Type B pancreatic cell (in vitro differentiated cells): ENCODE data around the gene RBAK. TPM values are rescaled to one million over a fixed set of nuclear protein-coding genes. Genes with fewer than 3 reads are reported as not detected.
"Not testable (repeated sequence)": the region's sequence is repeated elsewhere in the genome, so short reads cannot be mapped to it uniquely, and the experiment has no call there.

Experiments
- DNase-seq: peaks from one replicate; pipeline ENCODE4 v3.0.0; 2021; ENCODE audit warnings: mixed read lengths; ENCODE audit not compliant: unreplicated experiment; ENCODE audit errors: extremely low spot score
- H3K27ac Mint-ChIP-seq: 2 replicates; pipeline ENCODE4 v1.8.0; 2021; ENCODE audit warnings: mild to moderate bottlenecking, mixed read lengths
- H3K27me3 Mint-ChIP-seq: 2 replicates; pipeline ENCODE4 v1.8.0; 2021; ENCODE audit warnings: mixed read lengths
- H3K36me3 Mint-ChIP-seq: 2 replicates; pipeline ENCODE4 v1.8.0; 2021; ENCODE audit warnings: mixed read lengths
- H3K4me1 Mint-ChIP-seq: one replicate; pipeline ENCODE4 v1.8.0; 2021; ENCODE audit warnings: mixed read lengths; ENCODE audit not compliant: unreplicated experiment
- H3K4me3 Mint-ChIP-seq: 2 replicates; pipeline ENCODE4 v1.8.0; 2021; ENCODE audit warnings: mild to moderate bottlenecking, mixed read lengths
- H3K9me3 Mint-ChIP-seq: 2 replicates; pipeline ENCODE4 v1.8.0; 2021; ENCODE audit warnings: mixed read lengths
- CTCF ChIP-seq: fragments of 200-600 bp; sonication (generic); conservative IDR thresholded peaks from 2 replicates; pipeline ENCODE4 v1.5.0; 2021; ENCODE audit warnings: antibody characterized with exemption, mild to moderate bottlenecking
- total RNA-seq: library from RNA; stranded (reverse); gene quantifications from 2 replicates; pipeline ENCODE4 v1.2.1, GENCODE V29; 2021; ENCODE audit warnings: low replicate concordance

Gene RBAK
- total RNA-seq, 1 donor from 2014 or later = 15.9 TPM

GRCh38 chr7:5086256-5086655, 40.6 kb downstream of the RBAK start:
- H3K27ac Mint-ChIP-seq = no peak overlapping the region
- H3K27me3 Mint-ChIP-seq = peaks cover 34% of the 10 kb centered on the region

GRCh38 chr7:5088228-5088833, 42.7 kb downstream of the RBAK start:
- H3K27ac Mint-ChIP-seq, DNase-seq, H3K36me3 Mint-ChIP-seq, H3K4me3 Mint-ChIP-seq, H3K9me3 Mint-ChIP-seq, H3K4me1 Mint-ChIP-seq: not testable (repeated sequence)
- peaks cover 29% of the 10 kb centered on the region for H3K27me3 Mint-ChIP-seq

More at GRCh38 chr7:5086256-5086655, 40.6 kb downstream of the RBAK start:
- H3K4me1 Mint-ChIP-seq = no peaks in the 10 kb centered on the region
- DNase-seq = no peak
- no peak for TF ChIP-seq CTCF
- no peaks in the 10 kb centered on the region for H3K9me3 Mint-ChIP-seq
- no peak overlapping the region for H3K4me3 Mint-ChIP-seq
- no peaks in the 10 kb centered on the region for H3K36me3 Mint-ChIP-seq

- Mint-ChIP-seq H3K27ac (peak overlapping the region; percentile 52), H3K36me3 (peaks cover 2% of the 10 kb centered on the region), H3K27me3 (peaks cover 23% of the 10 kb centered on the region), H3K9me3 (no peaks in the 10 kb centered on the region), H3K4me1 (no peaks in the 10 kb centered on the region), H3K4me3 (peak overlapping the region; percentile 47)
- TF ChIP-seq CTCF = no peak
- no peak for DNase-seq
Measured at GRCh38 chr7:5088906-5089305, 43.2 kb downstream of the RBAK start.

- TF ChIP-seq CTCF = no peak
- H3K36me3 Mint-ChIP-seq = peaks cover 4% of the 10 kb centered on the region
- peaks cover 2% of the 10 kb centered on the region for H3K27me3 Mint-ChIP-seq
- H3K4me3 Mint-ChIP-seq = no peak overlapping the region
- no peaks in the 10 kb centered on the region for H3K4me1 Mint-ChIP-seq
- no peak overlapping the region for H3K27ac Mint-ChIP-seq
- peaks cover 9% of the 10 kb centered on the region for H3K9me3 Mint-ChIP-seq
- no peak for DNase-seq
Measured at GRCh38 chr7:5093948-5094347, 48.3 kb downstream of the RBAK start.

GRCh38 chr7:5094641-5095040, 49.0 kb downstream of the RBAK start:
- Mint-ChIP-seq H3K36me3 (peaks cover 4% of the 10 kb centered on the region), H3K9me3 (peaks cover 14% of the 10 kb centered on the region), H3K27ac (no peak overlapping the region), H3K27me3 (peaks cover 4% of the 10 kb centered on the region), H3K4me3 (no peak overlapping the region), H3K4me1 (no peaks in the 10 kb centered on the region)
- TF ChIP-seq CTCF = no peak
- no peak for DNase-seq

GRCh38 chr7:5116359-5116758, 70.7 kb downstream of the RBAK start:
- no peaks in the 10 kb centered on the region for H3K9me3 Mint-ChIP-seq
- no peaks in the 10 kb centered on the region for H3K4me1 Mint-ChIP-seq
- peaks cover 18% of the 10 kb centered on the region for H3K27me3 Mint-ChIP-seq
- no peak overlapping the region for H3K27ac Mint-ChIP-seq
- H3K36me3 Mint-ChIP-seq = no peaks in the 10 kb centered on the region
- TF ChIP-seq CTCF = no peak
- DNase-seq = no peak
- H3K4me3 Mint-ChIP-seq = no peak overlapping the region
